ENCODE results near the gene USP30. TPM values are rescaled to one million over a fixed set of nuclear protein-coding genes. Genes with fewer than 3 reads are reported as not detected.

Gene USP30
- total RNA-seq, 1 donor from 2014 or later = 17.6 TPM

- peaks cover 39% of the 10 kb centered on the region for H3K79me2 ChIP-seq (ENCODE audit: low read depth)
- peaks cover 21% of the 10 kb centered on the region for H4K20me1 ChIP-seq (ENCODE audit: low read depth)
- H3K36me3 Mint-ChIP-seq = peaks cover 36% of the 10 kb centered on the region
- no peak for TF ChIP-seq CTCF (IDR thresholded peaks at IDR 0.05)
- no peak for TF ChIP-seq EZH2phosphoT487 (IDR thresholded peaks at IDR 0.05)
- no peak for TF ChIP-seq EZH2 (IDR thresholded peaks at IDR 0.05)
- H3K4me3 Mint-ChIP-seq = no peak overlapping the region
- no peak overlapping the region for H3K27ac Mint-ChIP-seq
- H3K36me3 ChIP-seq = peaks cover 3% of the 10 kb centered on the region
- H2AFZ ChIP-seq (replicated peaks) = no peak overlapping the region
- H3K27me3 Mint-ChIP-seq (ENCODE audit: insufficient read depth, low read depth) = peaks cover 2% of the 10 kb centered on the region
- no peak overlapping the region for H3K27ac ChIP-seq
- peaks cover 13% of the 10 kb centered on the region for H3K4me1 Mint-ChIP-seq
- no peak overlapping the region for H3K4me2 ChIP-seq
- H3K4me1 ChIP-seq = peaks cover 5% of the 10 kb centered on the region
- H3K9me3 ChIP-seq (ENCODE audit: low read depth) = no peaks in the 10 kb centered on the region
- H3K9me3 Mint-ChIP-seq = no peaks in the 10 kb centered on the region
- H3K27me3 ChIP-seq = no peaks in the 10 kb centered on the region
- no peak for DNase-seq (ENCODE audit: low spot score)
- H3K9ac ChIP-seq = no peak overlapping the region
- H3F3A ChIP-seq (ENCODE audit: low read depth) = peaks cover 2% of the 10 kb centered on the region
- H3K4me3 ChIP-seq = no peak overlapping the region
These were observed 50.1 kb downstream of the USP30 start for GRCh38 chr12:109102491-109102890.

- peaks cover 20% of the 10 kb centered on the region for H3F3A ChIP-seq (ENCODE audit: low read depth)
- DNase-seq (ENCODE audit: low spot score) = no peak
- H3K4me2 ChIP-seq = no peak overlapping the region
- H3K27ac Mint-ChIP-seq = no peak overlapping the region
- no peak overlapping the region for H3K9ac ChIP-seq
- TF ChIP-seq CTCF (IDR thresholded peaks at IDR 0.05) = no peak
- no peak for TF ChIP-seq EZH2phosphoT487 (IDR thresholded peaks at IDR 0.05)
- TF ChIP-seq EZH2 (IDR thresholded peaks at IDR 0.05) = no peak
- H3K4me3 Mint-ChIP-seq = no peak overlapping the region
- no peaks in the 10 kb centered on the region for H3K9me3 Mint-ChIP-seq
- H3K79me2 ChIP-seq (ENCODE audit: low read depth) = peaks cover 17% of the 10 kb centered on the region
- peaks cover 40% of the 10 kb centered on the region for H3K36me3 Mint-ChIP-seq
- H3K4me3 ChIP-seq = no peak overlapping the region
- no peak overlapping the region for H2AFZ ChIP-seq (replicated peaks)
- no peak overlapping the region for H3K27ac ChIP-seq
- no peaks in the 10 kb centered on the region for H3K27me3 ChIP-seq
- H3K4me1 Mint-ChIP-seq = peaks cover 5% of the 10 kb centered on the region
- peaks cover 9% of the 10 kb centered on the region for H4K20me1 ChIP-seq (ENCODE audit: low read depth)
- peaks cover 2% of the 10 kb centered on the region for H3K36me3 ChIP-seq
- no peaks in the 10 kb centered on the region for H3K9me3 ChIP-seq (ENCODE audit: low read depth)
- peaks cover under 1% of the 10 kb centered on the region for H3K27me3 Mint-ChIP-seq (ENCODE audit: insufficient read depth, low read depth)
- peaks cover under 1% of the 10 kb centered on the region for H3K4me1 ChIP-seq
These were observed 52.8 kb downstream of the USP30 start for GRCh38 chr12:109105176-109105575.

- H3K4me1 Mint-ChIP-seq = peaks cover 34% of the 10 kb centered on the region
- no peak overlapping the region for H2AFZ ChIP-seq (replicated peaks)
- TF ChIP-seq EZH2 (IDR thresholded peaks at IDR 0.05) (no peak), CTCF (IDR thresholded peaks at IDR 0.05) (no peak), EZH2phosphoT487 (IDR thresholded peaks at IDR 0.05) (no peak)
These were observed 57.5 kb downstream of the USP30 start for GRCh38 chr12:109109746-109110350.

More at GRCh38 chr12:109109746-109110350, 57.5 kb downstream of the USP30 start:
- no peaks in the 10 kb centered on the region for H3K9me3 ChIP-seq (ENCODE audit: low read depth)
- H3F3A ChIP-seq (ENCODE audit: low read depth) = peaks cover 43% of the 10 kb centered on the region
- H3K27ac ChIP-seq = no peak overlapping the region
- Mint-ChIP-seq H3K27ac (peak overlapping the region; percentile 97), H3K27me3 (ENCODE audit: insufficient read depth, low read depth) (peaks cover 2% of the 10 kb centered on the region), H3K9me3 (no peaks in the 10 kb centered on the region), H3K4me3 (peak overlapping the region; percentile 42), H3K36me3 (peaks cover 21% of the 10 kb centered on the region)
- no peak for DNase-seq (ENCODE audit: low spot score)
- H3K79me2 ChIP-seq (ENCODE audit: low read depth) = no peaks in the 10 kb centered on the region
- H3K4me3 ChIP-seq = no peak overlapping the region
- no peaks in the 10 kb centered on the region for H3K36me3 ChIP-seq
- H3K9ac ChIP-seq = no peak overlapping the region
- no peaks in the 10 kb centered on the region for H3K27me3 ChIP-seq
- H3K4me1 ChIP-seq = peaks cover 12% of the 10 kb centered on the region
- H3K4me2 ChIP-seq = no peak overlapping the region
- peaks cover 4% of the 10 kb centered on the region for H4K20me1 ChIP-seq (ENCODE audit: low read depth)

Measured in neural progenitor cell (in vitro differentiated cells).